H7 (cell line): Measurements from ENCODE around the gene SLC6A13. TPM values are rescaled to one million over a fixed set of nuclear protein-coding genes. Genes with fewer than 3 reads are reported as not detected.

Source experiments
- DNase-seq: peaks from one replicate; pipeline ENCODE4 v3.0.0; 2012
- H3K27me3 ChIP-seq: 2 replicates; pipeline ENCODE4 v1.6.0; 2011; ENCODE audit warnings: mild to moderate bottlenecking, low read length; ENCODE audit not compliant: control insufficient read depth, insufficient read depth
- H3K36me3 ChIP-seq: replicated peaks from 2 replicates; pipeline ENCODE4 v1.5.1; 2011; ENCODE audit warnings: low read length; ENCODE audit not compliant: control insufficient read depth, insufficient read depth
- H3K4me3 ChIP-seq: 2 replicates; pipeline ENCODE4 v1.5.1; 2011; ENCODE audit warnings: low read depth, mild to moderate bottlenecking, control low read depth, low read length, moderate library complexity; ENCODE audit not compliant: insufficient read depth
- total RNA-seq: library from RNA; depleted of rRNA; stranded (reverse); fragments of >200 nt; shearing (Covaris generic); gene quantifications from 2 replicates; pipeline ENCODE4 v1.2.3, GENCODE V29; 2014; rRNA removed

Gene SLC6A13
- total RNA-seq, 1 experiment from 2014 or later, result not detected

- Histone ChIP-seq H3K27me3 (no peaks in the 10 kb centered on the region; the same call in 1 of the 2 replicates), H3K4me3 (no peak overlapping the region), H3K36me3 (no peaks in the 10 kb centered on the region)
- peak; percentile 66 for DNase-seq
Measured at GRCh38 chr12:171743-172676, 90.6 kb downstream of the SLC6A13 start.

- no peaks in the 10 kb centered on the region for H3K36me3 ChIP-seq
- no peaks in the 10 kb centered on the region; the same call in 1 of the 2 replicates for H3K27me3 ChIP-seq
- DNase-seq, result peak; percentile 47
- no peak overlapping the region for H3K4me3 ChIP-seq
Measured at GRCh38 chr12:171276-171675, 91.4 kb downstream of the SLC6A13 start.

Other genes starting within 250 kb of the SLC6A13 start
- 0.45 and 0.81 TPM in 2 replicates for gene IQSEC3, start 196.1 kb downstream of the SLC6A13 start, total RNA-seq
- 0.31 TPM in 1 of 2 replicates, not detected in the other for gene SLC6A12, start 48.7 kb downstream of the SLC6A13 start, total RNA-seq
- gene KDM5A, start 126.5 kb upstream of the SLC6A13 start, total RNA-seq, result 17.5 and 37.3 TPM in 2 replicates
- 26.6 and 40.1 TPM in 2 replicates for gene CCDC77, start 138.8 kb upstream of the SLC6A13 start, total RNA-seq
- gene B4GALNT3, start 197.1 kb upstream of the SLC6A13 start, total RNA-seq, result 10.9 and 15.5 TPM in 2 replicates